ENCODE measurements around the gene SLC25A45.

SLC25A45 gene

GRCh38 chr11:65425971-65426838, 43.8 kb upstream of the SLC25A45 start:
- peak overlapping the region; percentile 99 to 100 for H3K4me3 ChIP-seq (ENCODE audit: low read depth in 1 of 2, low read length in 2 of 2)
- H3K9me3 ChIP-seq (ENCODE audit: control insufficient read depth in 1 of 2, low read length in 2 of 2), result no peaks in the 10 kb centered on the region
- H3K27ac ChIP-seq (ENCODE audit: low read length), result peak overlapping the region; percentile 100
- peaks cover 33 to 63% of the 10 kb centered on the region in 2 donors for H3K36me3 ChIP-seq (ENCODE audit: control insufficient read depth in 1 of 2, insufficient read depth in 2 of 2, low read length in 2 of 2)
- H3K27me3 ChIP-seq (ENCODE audit: low read depth, low read length), result no peaks in the 10 kb centered on the region
- peaks cover 8 to 24% of the 10 kb centered on the region in 2 donors for H3K4me1 ChIP-seq (ENCODE audit: control insufficient read depth in 1 of 2, insufficient read depth in 2 of 2, low read length in 2 of 2)

- Histone ChIP-seq H3K36me3 (ENCODE audit: control insufficient read depth in 1 of 2, insufficient read depth in 2 of 2, low read length in 2 of 2) (peaks cover 33 to 67% of the 10 kb centered on the region in 2 donors), H3K4me1 (ENCODE audit: control insufficient read depth in 1 of 2, insufficient read depth in 2 of 2, low read length in 2 of 2) (peaks cover 9 to 17% of the 10 kb centered on the region in 2 donors)
These were observed 42.9 kb upstream of the SLC25A45 start for GRCh38 chr11:65425105-65425970.

GRCh38 chr11:65424205-65425104, 42.0 kb upstream of the SLC25A45 start:
- Histone ChIP-seq H3K27me3 (ENCODE audit: low read depth, low read length) (no peaks in the 10 kb centered on the region), H3K4me3 (ENCODE audit: low read depth in 1 of 2, low read length in 2 of 2) (peak overlapping the region; percentile 99 to 100), H3K36me3 (ENCODE audit: control insufficient read depth in 1 of 2, insufficient read depth in 2 of 2, low read length in 2 of 2) (peaks cover 33 to 74% of the 10 kb centered on the region in 2 donors), H3K27ac (ENCODE audit: low read length) (peak overlapping the region; percentile 100), H3K9me3 (ENCODE audit: control insufficient read depth in 1 of 2, low read length in 2 of 2) (no peaks in the 10 kb centered on the region), H3K4me1 (ENCODE audit: control insufficient read depth in 1 of 2, insufficient read depth in 2 of 2, low read length in 2 of 2) (peaks cover 12 to 13% of the 10 kb centered on the region in 2 donors)

More at GRCh38 chr11:65425105-65425970, 42.9 kb upstream of the SLC25A45 start:
- H3K9me3 ChIP-seq (ENCODE audit: control insufficient read depth in 1 of 2, low read length in 2 of 2), result no peaks in the 10 kb centered on the region
- H3K27ac ChIP-seq (ENCODE audit: low read length), result peak overlapping the region; percentile 100
- H3K4me3 ChIP-seq (ENCODE audit: low read depth in 1 of 2, low read length in 2 of 2), result peak overlapping the region; percentile 99 to 100
- no peaks in the 10 kb centered on the region for H3K27me3 ChIP-seq (ENCODE audit: low read depth, low read length)

- Histone ChIP-seq H3K4me3 (ENCODE audit: low read depth in 1 of 2, low read length in 2 of 2) (peak overlapping the region; percentile 99 to 100), H3K9me3 (ENCODE audit: control insufficient read depth in 1 of 2, low read length in 2 of 2) (no peaks in the 10 kb centered on the region), H3K4me1 (ENCODE audit: control insufficient read depth in 1 of 2, insufficient read depth in 2 of 2, low read length in 2 of 2) (peaks cover 6 to 16% of the 10 kb centered on the region in 2 donors), H3K27me3 (ENCODE audit: low read depth, low read length) (no peaks in the 10 kb centered on the region), H3K27ac (ENCODE audit: low read length) (peak overlapping the region; percentile 100), H3K36me3 (ENCODE audit: control insufficient read depth in 1 of 2, insufficient read depth in 2 of 2, low read length in 2 of 2) (peaks cover 33 to 81% of the 10 kb centered on the region in 2 donors)
These were observed 41.2 kb upstream of the SLC25A45 start for GRCh38 chr11:65423516-65424204.

GRCh38 chr11:65422633-65423515, 40.4 kb upstream of the SLC25A45 start, which contains the start of gene NEAT1:
Gene NEAT1, plus strand, starts transcription at chr11:65422798.
- Histone ChIP-seq H3K9me3 (ENCODE audit: control insufficient read depth in 1 of 2, low read length in 2 of 2) (no peaks in the 10 kb centered on the region), H3K4me3 (ENCODE audit: low read depth in 1 of 2, low read length in 2 of 2) (peak within 1 kb of the TSS; percentile 99 to 100), H3K36me3 (ENCODE audit: control insufficient read depth in 1 of 2, insufficient read depth in 2 of 2, low read length in 2 of 2) (peaks cover 33 to 85% of the 10 kb centered on the region in 2 donors), H3K4me1 (ENCODE audit: control insufficient read depth in 1 of 2, insufficient read depth in 2 of 2, low read length in 2 of 2) (peaks cover under 1 to 23% of the 10 kb centered on the region in 2 donors), H3K27me3 (ENCODE audit: low read depth, low read length) (no peaks in the 10 kb centered on the region), H3K27ac (ENCODE audit: low read length) (peak within 1 kb of the TSS; percentile 100)

- Histone ChIP-seq H3K9me3 (ENCODE audit: control insufficient read depth in 1 of 2, low read length in 2 of 2) (no peaks in the 10 kb centered on the region), H3K36me3 (ENCODE audit: control insufficient read depth in 1 of 2, insufficient read depth in 2 of 2, low read length in 2 of 2) (peaks cover 28 to 79% of the 10 kb centered on the region in 2 donors), H3K4me1 (ENCODE audit: control insufficient read depth in 1 of 2, insufficient read depth in 2 of 2, low read length in 2 of 2) (peaks cover 9 to 28% of the 10 kb centered on the region in 2 donors), H3K27me3 (ENCODE audit: low read depth, low read length) (no peaks in the 10 kb centered on the region), H3K27ac (ENCODE audit: low read length) (peak overlapping the region; percentile 100), H3K4me3 (ENCODE audit: low read depth in 1 of 2, low read length in 2 of 2) (peak overlapping the region; percentile 99 to 100)
These were observed 39.6 kb upstream of the SLC25A45 start for GRCh38 chr11:65421794-65422632.

- peak overlapping the region; percentile 100 for H3K27ac ChIP-seq (ENCODE audit: low read length)
- H3K9me3 ChIP-seq (ENCODE audit: control insufficient read depth in 1 of 2, low read length in 2 of 2), result no peaks in the 10 kb centered on the region
- H3K27me3 ChIP-seq (ENCODE audit: low read depth, low read length), result no peaks in the 10 kb centered on the region
- H3K4me1 ChIP-seq (ENCODE audit: control insufficient read depth in 1 of 2, insufficient read depth in 2 of 2, low read length in 2 of 2), result peaks cover 16 to 35% of the 10 kb centered on the region in 2 donors
- peaks cover 20 to 70% of the 10 kb centered on the region in 2 donors for H3K36me3 ChIP-seq (ENCODE audit: control insufficient read depth in 1 of 2, insufficient read depth in 2 of 2, low read length in 2 of 2)
- H3K4me3 ChIP-seq (ENCODE audit: low read depth in 1 of 2, low read length in 2 of 2), result peak overlapping the region; percentile 74 to 100
These were observed 38.7 kb upstream of the SLC25A45 start for GRCh38 chr11:65420979-65421793.

- Histone ChIP-seq H3K27ac (ENCODE audit: low read length) (peak overlapping the region; percentile 100), H3K4me3 (ENCODE audit: low read depth in 1 of 2, low read length in 2 of 2) (peak overlapping the region; percentile 42 to 100), H3K4me1 (ENCODE audit: control insufficient read depth in 1 of 2, insufficient read depth in 2 of 2, low read length in 2 of 2) (peaks cover 22 to 40% of the 10 kb centered on the region in 2 donors), H3K9me3 (ENCODE audit: control insufficient read depth in 1 of 2, low read length in 2 of 2) (no peaks in the 10 kb centered on the region), H3K27me3 (ENCODE audit: low read depth, low read length) (no peaks in the 10 kb centered on the region), H3K36me3 (ENCODE audit: control insufficient read depth in 1 of 2, insufficient read depth in 2 of 2, low read length in 2 of 2) (peaks cover 15 to 63% of the 10 kb centered on the region in 2 donors)
These were observed 38.1 kb upstream of the SLC25A45 start for GRCh38 chr11:65420506-65420905.

Measured in muscle layer of duodenum (tissue), 2 donors.